ENCODE results near the gene CDK14. TPM values are rescaled to one million over a fixed set of nuclear protein-coding genes. Genes with fewer than 3 reads are reported as not detected.

CDK14 gene
- total and polyA plus RNA-seq, 8 donors, result 0.58 to 43.9 (median 12.2) TPM

GRCh38 chr7:90669492-90669891 lies 73.4 kb downstream of the CDK14 start:
- TF ChIP-seq POLR2A (IDR thresholded peaks at IDR 0.05) (no peak), CTCF (IDR thresholded peaks at IDR 0.05) (no peak), POLR2AphosphoS5 (IDR thresholded peaks at IDR 0.05) (no peak), EP300 (IDR thresholded peaks at IDR 0.05) (no peak)
- 58 to 71% (median 64%) methylated on average over 1 of the region's 1 CpG for WGBS, 5 donors
- Histone ChIP-seq H3K36me3 (no peaks in the 10 kb centered on the region), H3K9me3 (no peaks in the 10 kb centered on the region), H3K27ac (no peak overlapping the region), H3K4me3 (no peak overlapping the region), H3K27me3 (no peaks in the 10 kb centered on the region), H3K4me1 (no peaks in the 10 kb centered on the region)
- DNase-seq, result no peak
- intact Hi-C loops (cut with DNase I; ENCODE audit: low total_unique reads), result no loop called here

GRCh38 chr7:90671571-90671970 lies 75.5 kb downstream of the CDK14 start:
- no peaks in the 10 kb centered on the region for H3K27me3 ChIP-seq
- H3K36me3 ChIP-seq, result no peaks in the 10 kb centered on the region
- peaks cover 0 to under 1% (median 0%) of the 10 kb centered on the region in 4 donors for H3K4me1 ChIP-seq
- TF ChIP-seq POLR2A (IDR thresholded peaks at IDR 0.05) (no peak), POLR2AphosphoS5 (IDR thresholded peaks at IDR 0.05) (no peak), EP300 (IDR thresholded peaks at IDR 0.05) (no peak), CTCF (IDR thresholded peaks at IDR 0.05) (no peak)
- intact Hi-C loops (cut with DNase I; ENCODE audit: low total_unique reads), result no loop called here
- no peaks in the 10 kb centered on the region for H3K9me3 ChIP-seq
- DNase-seq, result no peak
- WGBS, 5 donors, result 73 to 88% (median 79%) methylated on average over 2 of the region's 2 CpGs
- H3K4me3 ChIP-seq, result no peak overlapping the region
- no peak overlapping the region for H3K27ac ChIP-seq

GRCh38 chr7:90672210-90672609 lies 76.1 kb downstream of the CDK14 start:
- no peak overlapping the region for H3K27ac ChIP-seq
- 87 to 97% (median 92%) methylated on average over 2 of the region's 2 CpGs for WGBS, 5 donors
- H3K27me3 ChIP-seq, result no peaks in the 10 kb centered on the region
- H3K36me3 ChIP-seq, result no peaks in the 10 kb centered on the region
- intact Hi-C loops (cut with DNase I; ENCODE audit: low total_unique reads), result no loop called here
- peaks cover 0 to 6% (median 0%) of the 10 kb centered on the region in 4 donors for H3K4me1 ChIP-seq
- no peak overlapping the region for H3K4me3 ChIP-seq
- no peak for DNase-seq
- H3K9me3 ChIP-seq, result no peaks in the 10 kb centered on the region
- TF ChIP-seq CTCF (IDR thresholded peaks at IDR 0.05) (no peak), POLR2A (IDR thresholded peaks at IDR 0.05) (no peak), EP300 (IDR thresholded peaks at IDR 0.05) (no peak), POLR2AphosphoS5 (IDR thresholded peaks at IDR 0.05) (no peak)

- H3K4me3 ChIP-seq, result no peak overlapping the region
- H3K27me3 ChIP-seq, result no peaks in the 10 kb centered on the region
- no peak for DNase-seq
- no peak overlapping the region for H3K27ac ChIP-seq
- intact Hi-C loops (cut with DNase I; ENCODE audit: low total_unique reads), result no loop called here
- TF ChIP-seq POLR2AphosphoS5 (IDR thresholded peaks at IDR 0.05) (no peak), POLR2A (IDR thresholded peaks at IDR 0.05) (no peak), EP300 (IDR thresholded peaks at IDR 0.05) (no peak), CTCF (IDR thresholded peaks at IDR 0.05) (no peak)
- 79 to 93% (median 90%) methylated on average over 1 of the region's 1 CpG for WGBS, 5 donors
- H3K36me3 ChIP-seq, result no peaks in the 10 kb centered on the region
- no peaks in the 10 kb centered on the region for H3K9me3 ChIP-seq
- peaks cover 0 to 23% (median 8%) of the 10 kb centered on the region in 4 donors for H3K4me1 ChIP-seq
Observed at GRCh38 chr7:90674625-90675024, 78.5 kb downstream of the CDK14 start.

Measured in stomach (tissue), 9 donors.